HL-60 (cell line): ENCODE measurements around the gene PIR.

Experiments used
- DNase-seq, 2 experiments: peaks; one replicate each; pipeline ENCODE4 v3.0.0-alpha.2; 2010 to 2020; ENCODE audit warnings: low read depth in 1 of 2, low spot score in 1 of 2
- H3K27ac ChIP-seq: fragments of 250-450 bp; sonication (Bioruptor Pico); replicated peaks from 2 replicates; pipeline ENCODE4 v1.5.1; 2020; ENCODE audit warnings: mild to moderate bottlenecking, moderate library complexity
- H3K27me3 ChIP-seq: fragments of 250-450 bp; sonication (Bioruptor Pico); 2 replicates; pipeline ENCODE4 v1.5.1; 2021; ENCODE audit warnings: mild to moderate bottlenecking, moderate library complexity; ENCODE audit not compliant: insufficient read depth, poor library complexity, severe bottlenecking
- H3K4me3 ChIP-seq: replicated peaks from 2 replicates; pipeline ENCODE4 v1.5.1; 2011; ENCODE audit warnings: mild to moderate bottlenecking, control low read depth, low read length; ENCODE audit not compliant: insufficient read depth
- CTCF ChIP-seq: IDR thresholded peaks from one replicate; pipeline ENCODE4 v1.5.1; 2011; ENCODE audit warnings: low read length, control low read depth, inconsistent platforms; ENCODE audit not compliant: insufficient read depth
- GABPA ChIP-seq: IDR thresholded peaks from 2 replicates; pipeline ENCODE4 v1.6.1; 2012; ENCODE audit warnings: low read depth
- POLR2AphosphoS5 ChIP-seq: IDR thresholded peaks from 2 replicates; pipeline ENCODE4 v1.6.1; 2012; ENCODE audit warnings: low read depth
- SPI1 ChIP-seq: IDR thresholded peaks from 2 replicates; pipeline ENCODE4 v1.6.1; 2012; ENCODE audit warnings: low read depth, mild to moderate bottlenecking, borderline replicate concordance
- TF ChIP-seq, protein P1 (sequence below): IDR thresholded peaks from 2 replicates; pipeline ENCODE4 v1.6.1; 2012; ENCODE audit warnings: low read depth; ENCODE audit not compliant: insufficient replicate concordance

Gene PIR

GRCh38 chrX:15483891-15484290 is 9.2 kb downstream of the PIR start:
- DNase-seq: no peak
- Histone ChIP-seq H3K27me3 (peaks cover 2% of the 10 kb centered on the region), H3K27ac (no peak overlapping the region), H3K4me3 (no peak overlapping the region)
- TF ChIP-seq POLR2AphosphoS5 (no peak), CTCF (no peak), GABPA (no peak), SPI1 (no peak)
- TF ChIP-seq, protein P1, sequence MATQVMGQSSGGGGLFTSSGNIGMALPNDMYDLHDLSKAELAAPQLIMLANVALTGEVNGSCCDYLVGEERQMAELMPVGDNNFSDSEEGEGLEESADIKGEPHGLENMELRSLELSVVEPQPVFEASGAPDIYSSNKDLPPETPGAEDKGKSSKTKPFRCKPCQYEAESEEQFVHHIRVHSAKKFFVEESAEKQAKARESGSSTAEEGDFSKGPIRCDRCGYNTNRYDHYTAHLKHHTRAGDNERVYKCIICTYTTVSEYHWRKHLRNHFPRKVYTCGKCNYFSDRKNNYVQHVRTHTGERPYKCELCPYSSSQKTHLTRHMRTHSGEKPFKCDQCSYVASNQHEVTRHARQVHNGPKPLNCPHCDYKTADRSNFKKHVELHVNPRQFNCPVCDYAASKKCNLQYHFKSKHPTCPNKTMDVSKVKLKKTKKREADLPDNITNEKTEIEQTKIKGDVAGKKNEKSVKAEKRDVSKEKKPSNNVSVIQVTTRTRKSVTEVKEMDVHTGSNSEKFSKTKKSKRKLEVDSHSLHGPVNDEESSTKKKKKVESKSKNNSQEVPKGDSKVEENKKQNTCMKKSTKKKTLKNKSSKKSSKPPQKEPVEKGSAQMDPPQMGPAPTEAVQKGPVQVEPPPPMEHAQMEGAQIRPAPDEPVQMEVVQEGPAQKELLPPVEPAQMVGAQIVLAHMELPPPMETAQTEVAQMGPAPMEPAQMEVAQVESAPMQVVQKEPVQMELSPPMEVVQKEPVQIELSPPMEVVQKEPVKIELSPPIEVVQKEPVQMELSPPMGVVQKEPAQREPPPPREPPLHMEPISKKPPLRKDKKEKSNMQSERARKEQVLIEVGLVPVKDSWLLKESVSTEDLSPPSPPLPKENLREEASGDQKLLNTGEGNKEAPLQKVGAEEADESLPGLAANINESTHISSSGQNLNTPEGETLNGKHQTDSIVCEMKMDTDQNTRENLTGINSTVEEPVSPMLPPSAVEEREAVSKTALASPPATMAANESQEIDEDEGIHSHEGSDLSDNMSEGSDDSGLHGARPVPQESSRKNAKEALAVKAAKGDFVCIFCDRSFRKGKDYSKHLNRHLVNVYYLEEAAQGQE: no peak

DNA sequence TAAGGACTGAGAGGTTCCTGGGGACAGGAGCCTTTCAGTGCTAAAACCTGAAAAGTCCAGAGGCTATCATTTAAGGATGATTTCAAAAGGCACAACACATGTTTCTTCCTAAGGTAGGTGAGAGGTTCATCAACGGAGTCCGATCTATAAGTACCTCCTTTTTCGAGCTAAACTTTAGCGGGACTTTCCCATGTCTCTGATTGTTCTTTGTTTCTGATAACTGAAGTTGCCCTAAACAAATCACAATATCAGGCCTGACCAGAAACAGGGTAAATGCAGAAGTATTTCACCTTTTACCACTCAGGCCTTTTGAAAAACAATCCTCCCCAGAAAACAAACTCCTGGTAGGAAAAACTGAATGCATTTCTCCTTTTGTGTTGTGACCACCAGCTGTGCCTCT is 17.6 kb downstream of the PIR start:
- no peaks in the 10 kb centered on the region for H3K27me3 ChIP-seq
- no peak for DNase-seq
- no peak overlapping the region for H3K27ac ChIP-seq
- no peak overlapping the region for H3K4me3 ChIP-seq
- no peak for TF ChIP-seq SPI1
- TF ChIP-seq, protein P1: no peak
- no peak for TF ChIP-seq CTCF
- TF ChIP-seq GABPA: no peak
- no peak for TF ChIP-seq POLR2AphosphoS5

DNA sequence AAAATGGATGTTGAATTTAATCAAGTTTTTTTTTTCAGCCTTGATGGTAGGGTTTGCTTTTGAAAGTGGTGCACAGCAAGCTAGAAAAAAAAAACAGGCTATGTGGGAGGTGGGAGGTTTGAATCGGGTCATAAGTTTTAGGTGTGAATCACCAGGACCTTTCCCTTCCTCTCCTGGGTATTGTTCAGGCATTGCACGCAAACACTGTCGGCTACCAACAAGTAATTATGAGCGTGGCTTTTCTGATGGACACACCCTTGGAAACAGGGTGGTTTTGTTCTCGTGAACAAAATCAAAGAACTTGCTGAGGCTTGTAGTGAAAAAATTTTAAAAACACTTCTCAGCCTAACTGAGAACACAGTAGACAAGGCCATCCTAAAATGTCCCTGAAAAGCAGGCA is 18.1 kb downstream of the PIR start:
- Histone ChIP-seq H3K27ac (no peak overlapping the region), H3K27me3 (no peaks in the 10 kb centered on the region), H3K4me3 (no peak overlapping the region)
- no peak for DNase-seq
- no peak for TF ChIP-seq GABPA
- TF ChIP-seq SPI1: no peak
- TF ChIP-seq, protein P1: no peak
- no peak for TF ChIP-seq POLR2AphosphoS5
- no peak for TF ChIP-seq CTCF
